ENCODE results near the gene TNNC1.

DNA sequence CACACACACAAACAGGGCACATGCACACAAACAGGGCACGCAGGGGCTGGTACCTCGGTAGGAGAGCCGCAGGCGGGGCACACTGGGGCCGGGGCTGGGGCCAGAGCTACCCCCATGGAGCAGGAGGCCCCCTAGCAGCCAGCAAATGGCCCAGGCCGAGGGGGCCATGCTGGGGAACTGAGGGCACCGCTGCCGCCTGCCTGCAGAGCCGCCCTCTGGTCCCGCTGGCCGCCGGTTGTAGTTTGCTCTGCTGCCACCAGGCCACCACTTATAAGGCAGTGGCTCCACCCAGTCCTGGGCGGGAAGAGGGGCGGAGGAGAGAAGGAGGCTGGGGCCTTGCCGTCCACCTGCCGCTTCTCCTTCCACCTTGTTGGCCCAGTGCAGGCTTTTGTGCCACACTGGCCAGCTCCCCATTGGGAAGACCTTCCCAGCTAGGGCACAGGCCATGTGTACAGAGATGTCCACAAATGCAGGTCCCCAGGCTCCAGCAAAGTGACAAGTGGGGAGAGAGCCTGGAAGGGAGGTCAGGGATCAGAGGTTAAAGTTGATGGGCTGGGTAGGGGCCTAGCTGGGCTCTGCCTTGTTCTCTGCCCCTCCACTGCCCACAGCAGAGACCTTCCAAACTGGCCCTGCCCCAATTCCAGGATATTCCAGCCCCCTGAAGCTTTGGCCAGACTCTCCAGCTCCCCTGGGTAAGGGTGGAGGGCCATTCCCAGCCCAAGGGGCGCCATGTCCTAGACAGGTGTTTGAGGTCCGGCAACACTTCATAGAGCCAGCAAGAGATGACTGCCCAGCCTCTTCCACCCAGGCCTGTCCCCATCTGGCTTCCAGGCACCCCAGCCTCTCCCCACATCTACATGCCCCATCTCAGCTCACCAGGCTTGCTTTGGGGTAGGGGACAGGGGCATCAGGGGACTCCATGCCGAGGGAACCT is 8.7 kb downstream of the TNNC1 start, which contains the start of gene SEMA3G:
- TF ChIP-seq, protein P1, sequence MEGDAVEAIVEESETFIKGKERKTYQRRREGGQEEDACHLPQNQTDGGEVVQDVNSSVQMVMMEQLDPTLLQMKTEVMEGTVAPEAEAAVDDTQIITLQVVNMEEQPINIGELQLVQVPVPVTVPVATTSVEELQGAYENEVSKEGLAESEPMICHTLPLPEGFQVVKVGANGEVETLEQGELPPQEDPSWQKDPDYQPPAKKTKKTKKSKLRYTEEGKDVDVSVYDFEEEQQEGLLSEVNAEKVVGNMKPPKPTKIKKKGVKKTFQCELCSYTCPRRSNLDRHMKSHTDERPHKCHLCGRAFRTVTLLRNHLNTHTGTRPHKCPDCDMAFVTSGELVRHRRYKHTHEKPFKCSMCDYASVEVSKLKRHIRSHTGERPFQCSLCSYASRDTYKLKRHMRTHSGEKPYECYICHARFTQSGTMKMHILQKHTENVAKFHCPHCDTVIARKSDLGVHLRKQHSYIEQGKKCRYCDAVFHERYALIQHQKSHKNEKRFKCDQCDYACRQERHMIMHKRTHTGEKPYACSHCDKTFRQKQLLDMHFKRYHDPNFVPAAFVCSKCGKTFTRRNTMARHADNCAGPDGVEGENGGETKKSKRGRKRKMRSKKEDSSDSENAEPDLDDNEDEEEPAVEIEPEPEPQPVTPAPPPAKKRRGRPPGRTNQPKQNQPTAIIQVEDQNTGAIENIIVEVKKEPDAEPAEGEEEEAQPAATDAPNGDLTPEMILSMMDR (IDR thresholded peaks at IDR 0.05; ENCODE audit: poor library complexity, severe bottlenecking), result no peak
- TF ChIP-seq SMC3 (conservative IDR thresholded peaks at IDR 0.05; ENCODE audit: poor library complexity) (no peak), EP300 (conservative IDR thresholded peaks at IDR 0.05; ENCODE audit: poor library complexity, severe bottlenecking) (no peak)

All from neural cell (in vitro differentiated cells).